Measurements from ENCODE around the gene KISS1R.

Gene KISS1R

GRCh38 chr19:926323-926588, 9.1 kb downstream of the KISS1R start (continued):
- TF ChIP-seq CREB5 (CRISPR knock-in tag; IDR thresholded peaks at IDR 0.05; ENCODE audit: low read depth), result no peak

DNA sequence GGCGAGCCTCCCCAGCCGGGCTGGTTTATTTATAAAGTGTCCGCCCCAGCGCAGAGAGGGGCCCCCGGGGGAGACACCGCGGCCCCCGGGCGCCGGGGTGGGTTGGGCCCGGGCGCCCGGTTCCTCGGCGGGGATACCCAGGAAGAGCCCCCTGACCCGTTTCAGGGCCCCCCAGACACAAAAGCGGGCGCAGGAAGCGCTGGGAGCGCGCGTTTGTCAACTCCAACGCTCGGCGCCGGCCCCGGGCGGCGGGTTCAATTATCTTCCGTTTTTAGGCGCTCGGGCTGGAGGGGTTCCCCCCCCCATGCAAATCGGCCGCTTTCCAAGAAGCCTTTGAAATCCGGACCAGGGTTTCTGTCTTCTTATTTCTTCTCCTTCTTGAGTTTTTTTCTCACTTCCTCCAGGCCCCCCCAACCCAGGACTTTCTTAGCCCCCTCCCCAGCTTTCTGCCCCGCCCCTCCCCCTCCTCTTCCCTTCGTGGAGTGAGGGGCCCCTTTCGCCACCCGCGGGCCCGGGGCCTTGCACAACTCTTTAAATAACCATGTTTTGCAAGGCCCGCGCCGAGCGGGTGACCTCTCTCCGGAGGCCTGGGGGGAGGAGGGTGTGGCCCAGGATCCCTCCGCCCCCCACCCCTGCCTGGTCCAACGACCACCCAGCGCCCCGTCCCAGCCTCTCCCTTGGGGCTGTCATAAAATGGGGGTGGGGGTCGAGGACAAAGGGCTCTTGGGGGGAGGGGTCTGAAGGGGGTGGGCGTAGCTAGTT, 9.6 kb downstream of the KISS1R start:
- TF ChIP-seq TCF4 (CRISPR knock-in tag; IDR thresholded peaks at IDR 0.05; ENCODE audit: borderline replicate concordance), result no peak
- no peak for TF ChIP-seq OSR1 (CRISPR knock-in tag; IDR thresholded peaks at IDR 0.05)
- TF ChIP-seq, protein P1, sequence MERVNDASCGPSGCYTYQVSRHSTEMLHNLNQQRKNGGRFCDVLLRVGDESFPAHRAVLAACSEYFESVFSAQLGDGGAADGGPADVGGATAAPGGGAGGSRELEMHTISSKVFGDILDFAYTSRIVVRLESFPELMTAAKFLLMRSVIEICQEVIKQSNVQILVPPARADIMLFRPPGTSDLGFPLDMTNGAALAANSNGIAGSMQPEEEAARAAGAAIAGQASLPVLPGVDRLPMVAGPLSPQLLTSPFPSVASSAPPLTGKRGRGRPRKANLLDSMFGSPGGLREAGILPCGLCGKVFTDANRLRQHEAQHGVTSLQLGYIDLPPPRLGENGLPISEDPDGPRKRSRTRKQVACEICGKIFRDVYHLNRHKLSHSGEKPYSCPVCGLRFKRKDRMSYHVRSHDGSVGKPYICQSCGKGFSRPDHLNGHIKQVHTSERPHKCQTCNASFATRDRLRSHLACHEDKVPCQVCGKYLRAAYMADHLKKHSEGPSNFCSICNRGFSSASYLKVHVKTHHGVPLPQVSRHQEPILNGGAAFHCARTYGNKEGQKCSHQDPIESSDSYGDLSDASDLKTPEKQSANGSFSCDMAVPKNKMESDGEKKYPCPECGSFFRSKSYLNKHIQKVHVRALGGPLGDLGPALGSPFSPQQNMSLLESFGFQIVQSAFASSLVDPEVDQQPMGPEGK (CRISPR knock-in tag; IDR thresholded peaks at IDR 0.05; ENCODE audit: borderline replicate concordance), result peak; percentile 94; the same call in 1 of the 2 replicates
- no peak; the same call in 2 of the 3 replicates for ATAC-seq

DNA sequence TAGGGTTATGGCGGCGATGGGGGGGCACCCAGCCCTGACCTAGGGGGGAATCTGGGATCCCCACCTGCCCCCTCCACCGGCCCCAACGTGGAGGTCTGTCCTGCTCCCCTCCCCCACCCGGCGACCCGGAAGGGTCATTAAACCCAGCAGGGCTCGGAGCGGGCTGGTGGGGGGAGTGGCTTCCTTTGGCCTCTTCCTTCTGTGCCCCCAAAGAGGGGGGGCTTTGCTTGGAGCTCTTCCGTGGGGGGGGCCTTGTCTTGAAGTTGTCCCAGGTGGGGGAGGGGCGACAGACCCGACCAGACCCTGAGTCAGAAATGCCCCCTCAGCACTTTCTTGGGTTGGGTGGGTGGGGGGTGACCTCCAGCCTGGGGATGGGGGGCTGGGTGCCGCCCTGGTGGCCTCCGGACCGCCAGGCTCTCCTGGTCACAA, 10.2 kb downstream of the KISS1R start:
- TF ChIP-seq ZNF565 (CRISPR knock-in tag; conservative IDR thresholded peaks at IDR 0.05; ENCODE audit: low read depth) (no peak), GLIS3 (CRISPR knock-in tag; IDR thresholded peaks at IDR 0.05) (no peak), ARNTL (CRISPR knock-in tag; IDR thresholded peaks at IDR 0.05; ENCODE audit: borderline replicate concordance, low read depth) (no peak), ISL1 (CRISPR knock-in tag; IDR thresholded peaks at IDR 0.05) (no peak), BACH2 (CRISPR knock-in tag; IDR thresholded peaks at IDR 0.05; ENCODE audit: borderline replicate concordance) (no peak), ZC3H10 (CRISPR knock-in tag; IDR thresholded peaks at IDR 0.05) (no peak), ZFP30 (CRISPR knock-in tag; IDR thresholded peaks at IDR 0.05) (no peak), CREB5 (CRISPR knock-in tag; IDR thresholded peaks at IDR 0.05; ENCODE audit: low read depth) (no peak), ZFP3 (CRISPR knock-in tag; IDR thresholded peaks at IDR 0.05) (no peak), CSDC2 (CRISPR knock-in tag; IDR thresholded peaks at IDR 0.05) (no peak), TOX (CRISPR knock-in tag; IDR thresholded peaks at IDR 0.05; ENCODE audit: borderline replicate concordance) (no peak), RARB (CRISPR knock-in tag; IDR thresholded peaks at IDR 0.05) (no peak), TCF4 (CRISPR knock-in tag; IDR thresholded peaks at IDR 0.05; ENCODE audit: borderline replicate concordance) (no peak), ZNF8 (CRISPR knock-in tag; IDR thresholded peaks at IDR 0.05) (no peak), OSR1 (CRISPR knock-in tag; IDR thresholded peaks at IDR 0.05) (no peak), PPARA (CRISPR knock-in tag; IDR thresholded peaks at IDR 0.05; ENCODE audit: borderline replicate concordance) (no peak), ZNF70 (CRISPR knock-in tag; IDR thresholded peaks at IDR 0.05) (no peak)
- TF ChIP-seq, protein P1 (CRISPR knock-in tag; IDR thresholded peaks at IDR 0.05; ENCODE audit: borderline replicate concordance), result no peak
- TF ChIP-seq, protein P2, sequence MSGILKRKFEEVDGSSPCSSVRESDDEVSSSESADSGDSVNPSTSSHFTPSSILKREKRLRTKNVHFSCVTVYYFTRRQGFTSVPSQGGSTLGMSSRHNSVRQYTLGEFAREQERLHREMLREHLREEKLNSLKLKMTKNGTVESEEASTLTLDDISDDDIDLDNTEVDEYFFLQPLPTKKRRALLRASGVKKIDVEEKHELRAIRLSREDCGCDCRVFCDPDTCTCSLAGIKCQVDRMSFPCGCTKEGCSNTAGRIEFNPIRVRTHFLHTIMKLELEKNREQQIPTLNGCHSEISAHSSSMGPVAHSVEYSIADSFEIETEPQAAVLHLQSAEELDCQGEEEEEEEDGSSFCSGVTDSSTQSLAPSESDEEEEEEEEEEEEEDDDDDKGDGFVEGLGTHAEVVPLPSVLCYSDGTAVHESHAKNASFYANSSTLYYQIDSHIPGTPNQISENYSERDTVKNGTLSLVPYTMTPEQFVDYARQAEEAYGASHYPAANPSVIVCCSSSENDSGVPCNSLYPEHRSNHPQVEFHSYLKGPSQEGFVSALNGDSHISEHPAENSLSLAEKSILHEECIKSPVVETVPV (CRISPR knock-in tag; IDR thresholded peaks at IDR 0.05), result no peak
- ATAC-seq, result no peak

GRCh38 chr19:927780-928401, 10.8 kb downstream of the KISS1R start:
- no peak for ATAC-seq
- TF ChIP-seq OSR1 (CRISPR knock-in tag; IDR thresholded peaks at IDR 0.05) (no peak), PPARA (CRISPR knock-in tag; IDR thresholded peaks at IDR 0.05; ENCODE audit: borderline replicate concordance) (no peak), ZC3H10 (CRISPR knock-in tag; IDR thresholded peaks at IDR 0.05) (no peak), ZFP3 (CRISPR knock-in tag; IDR thresholded peaks at IDR 0.05) (no peak), ZFP30 (CRISPR knock-in tag; IDR thresholded peaks at IDR 0.05) (no peak), ISL1 (CRISPR knock-in tag; IDR thresholded peaks at IDR 0.05) (no peak), SNAI2 (CRISPR knock-in tag; IDR thresholded peaks at IDR 0.05) (no peak), ZNF565 (CRISPR knock-in tag; conservative IDR thresholded peaks at IDR 0.05; ENCODE audit: low read depth) (no peak), RARB (CRISPR knock-in tag; IDR thresholded peaks at IDR 0.05) (no peak), ARNTL (CRISPR knock-in tag; IDR thresholded peaks at IDR 0.05; ENCODE audit: borderline replicate concordance, low read depth) (no peak), TCF4 (CRISPR knock-in tag; IDR thresholded peaks at IDR 0.05; ENCODE audit: borderline replicate concordance) (no peak), CSDC2 (CRISPR knock-in tag; IDR thresholded peaks at IDR 0.05) (no peak)
- TF ChIP-seq, protein P1 (CRISPR knock-in tag; IDR thresholded peaks at IDR 0.05; ENCODE audit: borderline replicate concordance), result no peak
- TF ChIP-seq, protein P3, sequence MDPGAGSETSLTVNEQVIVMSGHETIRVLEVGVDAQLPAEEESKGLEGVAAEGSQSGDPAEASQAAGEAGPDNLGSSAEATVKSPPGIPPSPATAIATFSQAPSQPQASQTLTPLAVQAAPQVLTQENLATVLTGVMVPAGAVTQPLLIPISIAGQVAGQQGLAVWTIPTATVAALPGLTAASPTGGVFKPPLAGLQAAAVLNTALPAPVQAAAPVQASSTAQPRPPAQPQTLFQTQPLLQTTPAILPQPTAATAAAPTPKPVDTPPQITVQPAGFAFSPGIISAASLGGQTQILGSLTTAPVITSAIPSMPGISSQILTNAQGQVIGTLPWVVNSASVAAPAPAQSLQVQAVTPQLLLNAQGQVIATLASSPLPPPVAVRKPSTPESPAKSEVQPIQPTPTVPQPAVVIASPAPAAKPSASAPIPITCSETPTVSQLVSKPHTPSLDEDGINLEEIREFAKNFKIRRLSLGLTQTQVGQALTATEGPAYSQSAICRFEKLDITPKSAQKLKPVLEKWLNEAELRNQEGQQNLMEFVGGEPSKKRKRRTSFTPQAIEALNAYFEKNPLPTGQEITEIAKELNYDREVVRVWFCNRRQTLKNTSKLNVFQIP (CRISPR knock-in tag; IDR thresholded peaks at IDR 0.05; ENCODE audit: borderline replicate concordance, low read depth), result no peak

All from SK-N-SH treated with all-trans-retinoic acid at 6 μM for 48 hours (cell line).